K562 (cell line): ENCODE measurements around the gene CCDC194. TPM values are rescaled to one million over a fixed set of nuclear protein-coding genes. Genes with fewer than 3 reads are reported as not detected.

ENCODE experiments used
- ADNP ChIP-seq: fragments of 200-800 bp; sonication (Bioruptor generic); IDR thresholded peaks from 2 replicates; pipeline ENCODE4 v1.6.1; 2016; ENCODE audit warnings: missing genetic modification characterization, missing compliant biosample characterization
- ARID1B ChIP-seq: fragments of 450-650 bp; IDR thresholded peaks from 2 replicates; pipeline ENCODE4 v1.6.1; 2016; ENCODE audit warnings: antibody characterized with exemption, mild to moderate bottlenecking, inconsistent platforms
- BHLHE40 ChIP-seq: IDR thresholded peaks from 2 replicates; pipeline ENCODE4 v1.6.1; 2011; ENCODE audit warnings: low read length, improper control_type of control experiment
- BRD9 ChIP-seq: fragments of 450-650 bp; IDR thresholded peaks from 2 replicates; pipeline ENCODE4 v1.6.1; 2018; ENCODE audit warnings: low read depth; ENCODE audit not compliant: partially characterized antibody
- CBFA2T2 ChIP-seq: fragments of 450-650 bp; conservative IDR thresholded peaks from 2 replicates; pipeline ENCODE4 v1.6.1; 2017; ENCODE audit warnings: mild to moderate bottlenecking
- HDAC1 ChIP-seq, 2 experiments: fragments of 450-650 bp; IDR thresholded peaks; 2 replicates each; pipeline ENCODE4 v1.6.1; 2016 to 2017; ENCODE audit warnings: inconsistent platforms in 1 of 2, mild to moderate bottlenecking in 1 of 2, moderate library complexity in 1 of 2
- HDAC2 ChIP-seq: fragments of 450-650 bp; IDR thresholded peaks from 2 replicates; pipeline ENCODE4 v1.6.1; 2016; ENCODE audit warnings: mild to moderate bottlenecking
- HDGF ChIP-seq: fragments of 450-650 bp; IDR thresholded peaks from 2 replicates; pipeline ENCODE4 v1.6.1; 2016
- KDM1A ChIP-seq, 2 experiments: fragments of 450-650 bp; IDR thresholded peaks; 2 replicates each; pipeline ENCODE4 v1.6.1; 2016; ENCODE audit warnings: mild to moderate bottlenecking in 2 of 2
- KLF16 ChIP-seq: IDR thresholded peaks from 2 replicates; pipeline ENCODE4 v1.6.1; 2016; ENCODE audit warnings: antibody characterized with exemption
- MAZ ChIP-seq, 2 experiments: fragments of 450-650 bp in 1 of 2; sonication (generic) in 1 of 2; formaldehyde crosslinking; IDR thresholded peaks in 1 of 2; conservative IDR thresholded peaks in 1 of 2; 2 replicates each; pipeline versions ENCODE4 v1.4.0 to v1.5.0; 2020; ENCODE audit warnings: mild to moderate bottlenecking in 1 of 2, missing genetic modification reagents in 1 of 2
- RCOR1 ChIP-seq, 2 experiments: IDR thresholded peaks; 2 replicates each; pipeline ENCODE4 v1.6.1; 2012; ENCODE audit warnings: low read depth in 2 of 2, low read length in 2 of 2, borderline replicate concordance in 1 of 2, improper control_type of control experiment in 1 of 2
- STAG1 ChIP-seq: sonication (generic); formaldehyde crosslinking; IDR thresholded peaks from 2 replicates; pipeline ENCODE4 v1.5.0; 2020; ENCODE audit warnings: missing genetic modification reagents, borderline replicate concordance
- TAL1 ChIP-seq: fragments of 450-650 bp; IDR thresholded peaks from 2 replicates; pipeline ENCODE4 v1.6.1; 2016; ENCODE audit warnings: mild to moderate bottlenecking
- TCF3 ChIP-seq: sonication (generic); formaldehyde crosslinking; IDR thresholded peaks from 2 replicates; pipeline ENCODE4 v1.4.0; 2020; ENCODE audit warnings: mild to moderate bottlenecking, missing genetic modification reagents
- TFE3 ChIP-seq: fragments of 450-650 bp; formaldehyde crosslinking; IDR thresholded peaks from 2 replicates; pipeline ENCODE4 v1.4.0; 2020; ENCODE audit warnings: mild to moderate bottlenecking, mixed read lengths
- ZFX ChIP-seq: sonication (generic); formaldehyde crosslinking; IDR thresholded peaks from 2 replicates; pipeline ENCODE4 v1.8.0; 2022; ENCODE audit warnings: mild to moderate bottlenecking, missing genetic modification reagents, moderate library complexity
- ZNF280A ChIP-seq: fragments of 450-650 bp; IDR thresholded peaks from 2 replicates; pipeline ENCODE4 v1.6.1; 2018; ENCODE audit warnings: mild to moderate bottlenecking, low read depth; ENCODE audit not compliant: partially characterized antibody
- polyA plus RNA-seq, 8 experiments: library from polyadenylated mRNA; depleted of rRNA in 4 of 8; stranded (reverse) in 5 of 8; unstranded in 3 of 8; fragments of >200 nt; fragmentation: Nextera tagmentation in 2 of 8; fragmentation: Illumina TruSeq in 1 of 8; extraction: Ambion mirVana in 2 of 8; extraction: Trizol in 1 of 8; gene quantifications; 2 replicates each; pipeline versions ENCODE4 v1.2.1 to v1.2.3, GENCODE V29; 2011 to 2014; ENCODE audit warnings: inconsistent platforms in 1 of 8, missing spikeins in 1 of 8
- total RNA-seq, 7 experiments: library from RNA; depleted of rRNA in 6 of 7; stranded (reverse); fragments of >200 nt in 6 of 7; fragmentation: Illumina TruSeq in 2 of 7; extraction: Trizol in 2 of 7; gene quantifications; 2 replicates each; pipeline versions ENCODE4 v1.2.1 to v1.2.3, GENCODE V29; 2011 to 2021; ENCODE audit warnings: low replicate concordance in 1 of 7
- TF ChIP-seq, protein P1 (sequence below): fragments of 450-650 bp; IDR thresholded peaks from 2 replicates; pipeline ENCODE4 v1.6.1; 2017; ENCODE audit warnings: antibody characterized with exemption
- TF ChIP-seq, protein P2 (sequence below): IDR thresholded peaks from 3 replicates; pipeline ENCODE4 v1.6.1; 2011; ENCODE audit warnings: borderline replicate concordance, mild to moderate bottlenecking, moderate library complexity; ENCODE audit not compliant: insufficient read length; ENCODE audit errors: extremely low read depth

Gene CCDC194
- total and polyA plus RNA-seq, 9 of the 15 experiments (the other 6 are each of a cell fraction or from before 2014, with no cell fraction given): 0.13 to 1.3 (median 0.39) TPM; not detected in 3

DNA sequence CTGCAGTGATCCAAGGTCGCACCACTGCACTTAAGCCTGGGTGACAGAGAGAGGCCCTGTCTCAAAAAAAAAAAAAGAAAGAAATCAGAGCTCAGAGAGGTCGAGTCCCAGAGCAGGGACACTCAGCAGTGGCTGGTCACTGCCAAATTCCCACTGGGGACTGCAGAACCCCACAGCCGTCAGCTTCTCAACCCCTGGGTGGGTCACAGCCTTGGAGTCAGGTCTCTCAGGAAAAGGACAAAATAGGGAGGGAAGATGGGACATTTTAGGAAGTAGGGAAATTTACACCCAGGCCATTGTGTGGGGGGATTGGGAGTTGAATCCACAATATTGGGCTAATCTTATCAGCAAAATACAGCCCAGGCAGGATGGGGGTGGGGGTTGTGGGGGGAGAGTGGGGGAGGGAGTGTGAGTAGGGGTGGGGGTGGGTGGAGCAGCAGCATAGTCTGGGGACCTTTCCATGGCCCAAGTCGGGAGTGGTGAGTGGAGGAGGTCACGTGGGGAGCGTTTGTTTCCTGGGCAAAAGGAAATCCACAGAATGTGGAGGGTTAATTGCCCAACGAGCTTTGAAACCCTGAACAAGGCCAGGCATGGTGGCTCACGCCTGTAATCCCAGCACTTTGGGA lies 5.0 kb upstream of the CCDC194 start (continued):
- TF ChIP-seq CBFA2T2 (peak; percentile 12; the same call in 1 of the 2 replicates), HDGF (peak; percentile 15; the same call in 1 of the 2 replicates), HDAC1 (IDR thresholded peaks at IDR 0.05) (peak in 1 of 2 experiments; percentile 59; a peak in 2 of 4 replicates), MAZ (CRISPR knock-in tag; conservative IDR thresholded peaks at IDR 0.05 in 1 of 2, IDR thresholded peaks at IDR 0.05 in 1 of 2) (peak in 1 of 2 experiments; percentile 31; a peak in 1 of 4 replicates), ARID1B (peak; percentile 75), HDAC2 (peak; percentile 81), KDM1A (IDR thresholded peaks at IDR 0.05) (peak; percentile 78 to 88), BRD9 (peak; percentile 40), STAG1 (CRISPR knock-in tag) (no peak), RCOR1 (IDR thresholded peaks at IDR 0.05; ENCODE audit: borderline replicate concordance in 1 of 2, low read depth in 2 of 2, low read length in 2 of 2) (peak in 1 of 2 experiments; percentile 12; a peak in 1 of 4 replicates), TAL1 (peak; percentile 28), BHLHE40 (peak; percentile 19; the same call in 1 of the 2 replicates), KLF16 (peak; percentile 41; the same call in 1 of the 2 replicates), ADNP (peak; percentile 63; the same call in 1 of the 2 replicates), ZNF280A (no peak), ZFX (peak; percentile 38; the same call in 1 of the 2 replicates), TCF3 (CRISPR knock-in tag) (peak; percentile 49; the same call in 1 of the 2 replicates), TFE3 (peak; percentile 57; the same call in 1 of the 2 replicates)
- TF ChIP-seq, protein P1, sequence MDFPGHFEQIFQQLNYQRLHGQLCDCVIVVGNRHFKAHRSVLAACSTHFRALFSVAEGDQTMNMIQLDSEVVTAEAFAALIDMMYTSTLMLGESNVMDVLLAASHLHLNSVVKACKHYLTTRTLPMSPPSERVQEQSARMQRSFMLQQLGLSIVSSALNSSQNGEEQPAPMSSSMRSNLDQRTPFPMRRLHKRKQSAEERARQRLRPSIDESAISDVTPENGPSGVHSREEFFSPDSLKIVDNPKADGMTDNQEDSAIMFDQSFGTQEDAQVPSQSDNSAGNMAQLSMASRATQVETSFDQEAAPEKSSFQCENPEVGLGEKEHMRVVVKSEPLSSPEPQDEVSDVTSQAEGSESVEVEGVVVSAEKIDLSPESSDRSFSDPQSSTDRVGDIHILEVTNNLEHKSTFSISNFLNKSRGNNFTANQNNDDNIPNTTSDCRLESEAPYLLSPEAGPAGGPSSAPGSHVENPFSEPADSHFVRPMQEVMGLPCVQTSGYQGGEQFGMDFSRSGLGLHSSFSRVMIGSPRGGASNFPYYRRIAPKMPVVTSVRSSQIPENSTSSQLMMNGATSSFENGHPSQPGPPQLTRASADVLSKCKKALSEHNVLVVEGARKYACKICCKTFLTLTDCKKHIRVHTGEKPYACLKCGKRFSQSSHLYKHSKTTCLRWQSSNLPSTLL: no peak
- TF ChIP-seq, protein P2, sequence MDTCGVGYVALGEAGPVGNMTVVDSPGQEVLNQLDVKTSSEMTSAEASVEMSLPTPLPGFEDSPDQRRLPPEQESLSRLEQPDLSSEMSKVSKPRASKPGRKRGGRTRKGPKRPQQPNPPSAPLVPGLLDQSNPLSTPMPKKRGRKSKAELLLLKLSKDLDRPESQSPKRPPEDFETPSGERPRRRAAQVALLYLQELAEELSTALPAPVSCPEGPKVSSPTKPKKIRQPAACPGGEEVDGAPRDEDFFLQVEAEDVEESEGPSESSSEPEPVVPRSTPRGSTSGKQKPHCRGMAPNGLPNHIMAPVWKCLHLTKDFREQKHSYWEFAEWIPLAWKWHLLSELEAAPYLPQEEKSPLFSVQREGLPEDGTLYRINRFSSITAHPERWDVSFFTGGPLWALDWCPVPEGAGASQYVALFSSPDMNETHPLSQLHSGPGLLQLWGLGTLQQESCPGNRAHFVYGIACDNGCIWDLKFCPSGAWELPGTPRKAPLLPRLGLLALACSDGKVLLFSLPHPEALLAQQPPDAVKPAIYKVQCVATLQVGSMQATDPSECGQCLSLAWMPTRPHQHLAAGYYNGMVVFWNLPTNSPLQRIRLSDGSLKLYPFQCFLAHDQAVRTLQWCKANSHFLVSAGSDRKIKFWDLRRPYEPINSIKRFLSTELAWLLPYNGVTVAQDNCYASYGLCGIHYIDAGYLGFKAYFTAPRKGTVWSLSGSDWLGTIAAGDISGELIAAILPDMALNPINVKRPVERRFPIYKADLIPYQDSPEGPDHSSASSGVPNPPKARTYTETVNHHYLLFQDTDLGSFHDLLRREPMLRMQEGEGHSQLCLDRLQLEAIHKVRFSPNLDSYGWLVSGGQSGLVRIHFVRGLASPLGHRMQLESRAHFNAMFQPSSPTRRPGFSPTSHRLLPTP: no peak
